ENCODE results near the gene JAK3. TPM values are rescaled to one million over a fixed set of nuclear protein-coding genes. Genes with fewer than 3 reads are reported as not detected.

JAK3 gene
- total RNA-seq, 1 experiment from 2014 or later = 3.3 TPM

- Histone ChIP-seq H3K9ac (ENCODE audit: extremely low read depth, insufficient read length, low read length) (no peak overlapping the region), H3K14ac (ENCODE audit: insufficient read depth, low read length) (no peak overlapping the region), H2BK5ac (ENCODE audit: insufficient read length, low read length) (no peak overlapping the region), H2BK20ac (ENCODE audit: low read depth, low read length, poor library complexity, severe bottlenecking) (no peak overlapping the region), H3K4ac (ENCODE audit: low read depth, low read length) (no peak overlapping the region), H3K79me1 (ENCODE audit: insufficient read depth, low read depth, low read length, poor library complexity, severe bottlenecking) (no peaks in the 10 kb centered on the region), H4K91ac (ENCODE audit: insufficient read length, low read depth, low read length) (no peak overlapping the region), H2BK12ac (ENCODE audit: insufficient read length, low read depth, low read length) (no peak overlapping the region), H4K8ac (replicated peaks; ENCODE audit: insufficient read length, low read depth, low read length) (no peak overlapping the region), H4K5ac (ENCODE audit: insufficient read length, low read depth, low read length) (no peak overlapping the region), H3K79me2 (ENCODE audit: insufficient read depth, low read length) (no peaks in the 10 kb centered on the region), H3K9me3 (ENCODE audit: control insufficient read depth, low read depth, low read length) (no peaks in the 10 kb centered on the region), H2AK5ac (ENCODE audit: insufficient read length, low read length) (no peak overlapping the region), H3K56ac (ENCODE audit: insufficient read length, low read depth, low read length) (no peak overlapping the region), H3K18ac (ENCODE audit: insufficient read length, low read depth, low read length) (no peak overlapping the region), H2AFZ (ENCODE audit: low read length) (no peak overlapping the region), H2BK15ac (ENCODE audit: low read depth, low read length) (no peak overlapping the region), H3K27me3 (ENCODE audit: insufficient read depth, low read length) (no peaks in the 10 kb centered on the region), H3K27ac (ENCODE audit: insufficient read length, low read depth, low read length) (no peak overlapping the region), H3K4me1 (ENCODE audit: insufficient read depth, low read length) (no peaks in the 10 kb centered on the region), H3K23ac (ENCODE audit: insufficient read length, low read depth, low read length) (no peak overlapping the region), H3K4me2 (ENCODE audit: insufficient read depth, insufficient read length, low read length) (no peak overlapping the region), H3T11ph (ENCODE audit: low read length) (no peak overlapping the region), H3K23me2 (ENCODE audit: insufficient read length, low read depth, low read length, poor library complexity, severe bottlenecking) (no peaks in the 10 kb centered on the region), H2BK120ac (ENCODE audit: low read depth, low read length, poor library complexity, severe bottlenecking) (no peak overlapping the region), H4K20me1 (ENCODE audit: control insufficient read depth, insufficient read depth, insufficient read length) (no peaks in the 10 kb centered on the region)
- no peaks in the 10 kb centered on the region for H3K36me3 Mint-ChIP-seq (ENCODE audit: insufficient read depth in 1 of 3, low read depth in 3 of 3)
- TF ChIP-seq CTCF (conservative IDR thresholded peaks at IDR 0.05) = no peak
- no CpG with 5 or more reads among the region's 18 CpGs for WGBS (ENCODE audit: extremely low coverage, insufficient read length, low lambda C conversion rate)
- peaks cover 15% of the 10 kb centered on the region for H3K27me3 Mint-ChIP-seq (ENCODE audit: low read depth)
- no peak overlapping the region for H3K4me3 Mint-ChIP-seq
- H3K9me3 Mint-ChIP-seq = no peaks in the 10 kb centered on the region; a peak in 2 of 5 replicates
- peak; percentile 77 for DNase-seq
- H3K4me1 Mint-ChIP-seq = peaks cover 6 to 12% of the 10 kb centered on the region in 2 experiments
- H3K27ac Mint-ChIP-seq = no peak overlapping the region; a peak in 1 of 7 replicates
Measured at GRCh38 chr19:17889609-17890214, 41.9 kb upstream of the JAK3 start.
